ENCODE measurements around the gene TTC9B.
A peak's percentile ranks its signal among the peaks of the same experiment; 100 is the strongest.
"Not testable (repeated sequence)": the region's sequence is repeated elsewhere in the genome, so short reads cannot be mapped to it uniquely, and the experiment has no call there.

The TTC9B gene

GRCh38 chr19:40224342-40225150 is 6.4 kb upstream of the TTC9B start:
- no peak for DNase-seq (ENCODE audit: low spot score)
- TF ChIP-seq CTCF (IDR thresholded peaks at IDR 0.05; ENCODE audit: extremely low read depth, missing control alignments), result no peak

DNA sequence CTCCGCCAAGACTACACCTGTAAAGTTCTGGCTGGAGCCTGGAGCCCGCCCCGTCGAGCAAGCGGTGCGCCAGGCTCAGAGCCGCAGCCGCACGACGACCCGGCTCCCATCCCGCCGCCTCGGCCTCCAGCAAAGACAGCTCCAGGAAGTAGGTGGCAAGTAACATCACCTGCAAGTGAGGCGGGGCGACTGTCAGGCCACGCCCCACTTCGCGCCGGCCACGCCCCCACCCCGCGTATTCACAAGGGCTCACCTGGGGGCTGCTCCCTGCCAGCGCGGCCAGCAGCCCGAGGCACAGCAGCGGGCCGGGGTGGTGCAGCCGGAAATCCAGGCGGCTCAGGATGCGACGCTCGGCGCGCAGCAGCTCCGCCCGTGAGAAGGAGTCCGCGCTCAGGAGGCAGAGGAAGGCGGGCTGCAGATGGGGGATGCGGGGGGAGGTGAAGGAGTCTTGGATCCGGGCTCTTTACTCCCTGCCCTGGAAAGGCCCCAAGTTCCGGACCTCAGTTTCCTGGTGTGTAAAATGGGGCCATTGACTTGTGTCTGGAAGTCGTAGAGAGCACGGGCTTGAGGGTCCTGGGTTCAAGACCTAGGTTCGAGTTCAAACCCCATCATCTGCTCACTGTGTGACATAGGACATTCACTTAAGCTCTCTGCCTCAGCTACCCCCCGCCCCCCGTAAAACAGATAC is 5.1 kb upstream of the TTC9B start:
- no peak for TF ChIP-seq CTCF (IDR thresholded peaks at IDR 0.05; ENCODE audit: extremely low read depth, missing control alignments)
- DNase-seq (ENCODE audit: low spot score), result no peak

- peak; percentile 98 for DNase-seq (ENCODE audit: low spot score)
- peak; percentile 32 for TF ChIP-seq CTCF (IDR thresholded peaks at IDR 0.05; ENCODE audit: extremely low read depth, missing control alignments)
Observed at GRCh38 chr19:40221858-40222619, 3.9 kb upstream of the TTC9B start.

- no peak for DNase-seq (ENCODE audit: low spot score)
Observed at GRCh38 chr19:40220674-40221073, 2.5 kb upstream of the TTC9B start.

GRCh38 chr19:40219721-40220276 is 1.6 kb upstream of the TTC9B start:
- no peak for DNase-seq (ENCODE audit: low spot score)
- no peak for TF ChIP-seq CTCF (IDR thresholded peaks at IDR 0.05; ENCODE audit: extremely low read depth, missing control alignments)

More at GRCh38 chr19:40220674-40221073, 2.5 kb upstream of the TTC9B start:
- TF ChIP-seq CTCF (IDR thresholded peaks at IDR 0.05; ENCODE audit: extremely low read depth, missing control alignments), result no peak

DNA sequence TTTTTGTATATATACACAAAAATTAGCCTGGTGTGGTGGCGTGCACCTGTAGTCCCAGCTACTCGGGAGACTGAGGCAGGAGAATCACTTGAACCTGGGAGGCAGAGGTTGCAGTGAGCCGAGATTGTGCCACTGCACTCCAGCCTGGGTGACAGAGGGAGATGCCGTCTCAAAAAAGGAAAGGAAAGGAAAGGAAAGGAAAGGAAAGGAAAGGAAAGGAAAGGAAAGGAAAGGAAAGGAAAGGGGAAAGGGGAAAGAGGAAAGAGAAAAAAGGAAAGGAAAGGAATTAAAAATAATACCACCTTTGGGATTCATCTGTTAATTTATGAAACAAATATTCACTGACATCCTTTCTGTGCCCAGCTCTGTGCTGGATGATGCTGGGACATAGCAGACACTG is 845 bp upstream of the TTC9B start:
- not testable (repeated sequence) for DNase-seq (ENCODE audit: low spot score)

- peak; percentile 52 for DNase-seq (ENCODE audit: low spot score)
- TF ChIP-seq CTCF (IDR thresholded peaks at IDR 0.05; ENCODE audit: extremely low read depth, missing control alignments), result no peak
Observed at GRCh38 chr19:40217027-40217810, 965 bp downstream of the TTC9B start.

Data from GM20000 (cell line).